Anterior cingulate cortex (tissue), 58 donors: ENCODE results near the gene ZNF263.

ENCODE experiments used
- DNase-seq, 58 donors: peaks; one replicate each; lab custom pipeline; 2025; lab: John Stamatoyannopoulos, UW

Gene ZNF263

GRCh38 chr16:3282730-3283542, at the start of gene ZNF263:
TSS of gene ZNF263 (plus strand) at chr16:3283491. CDS start at chr16:3283819, 328 bp downstream.
- DNase-seq: peak; percentile 75 to 98 (median 96)

DNA sequence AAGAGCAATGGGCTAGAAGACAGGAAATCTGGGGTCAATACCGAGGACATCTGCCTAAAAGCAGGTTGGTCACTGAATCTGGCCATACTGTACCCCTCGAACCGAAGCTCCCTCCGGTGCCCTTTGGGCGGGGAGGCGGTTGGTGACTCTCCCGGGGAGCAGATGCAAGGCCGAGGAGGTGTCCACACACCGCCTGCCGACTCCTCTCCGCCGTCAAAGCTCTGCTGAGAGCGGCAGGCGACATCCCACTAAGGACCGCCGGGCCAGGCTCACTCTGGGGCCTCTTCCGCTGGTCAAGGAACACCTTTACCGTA, 48.8 kb upstream of the ZNF263 start:
- DNase-seq: no peak

DNA sequence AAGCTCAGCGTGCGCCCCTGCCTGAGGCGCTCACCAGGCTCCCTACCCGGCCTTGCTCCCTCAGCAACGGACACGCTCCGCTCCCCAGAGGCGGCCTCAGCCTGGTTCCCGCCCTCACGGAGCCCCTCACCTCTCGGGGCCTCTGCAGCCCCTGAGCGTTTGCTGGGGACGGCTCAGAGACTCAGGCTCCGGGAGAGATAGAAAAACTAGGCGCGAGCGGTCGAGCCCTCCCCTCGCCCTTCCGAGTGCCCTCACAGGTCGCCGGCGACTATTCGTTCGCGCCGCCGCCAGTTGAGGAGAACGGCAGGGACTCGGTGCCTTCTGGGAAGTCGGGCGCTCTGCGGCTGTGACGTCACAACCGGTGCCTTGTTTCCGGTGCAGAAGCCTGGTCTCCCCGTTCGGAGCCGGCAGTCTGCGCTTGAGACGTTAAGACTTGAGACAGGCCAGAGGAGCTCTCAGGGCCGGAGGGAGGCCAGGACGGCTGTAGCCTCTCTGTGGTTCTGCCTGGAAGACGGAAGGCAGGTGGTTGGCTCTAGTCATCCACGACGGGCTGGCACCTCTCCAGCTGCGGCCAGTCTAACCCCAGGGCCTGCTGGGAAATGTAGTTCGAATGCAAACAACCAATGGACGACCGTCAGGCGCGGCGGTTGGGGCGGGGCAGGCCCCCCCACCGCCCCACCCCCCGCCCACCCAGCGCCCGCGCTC, 48.3 kb upstream of the ZNF263 start, which contains the start of gene ZNF200:
TSS of gene ZNF200 (minus strand) at position 302 of the 705 bp plus-strand sequence. CDS start 1,403 bp downstream, outside the sequence.
- peak; percentile 44 to 99 (median 92) for DNase-seq

GRCh38 chr16:3235856-3236669, 47.2 kb upstream of the ZNF263 start:
- DNase-seq: no peak

GRCh38 chr16:3241761-3242160, 41.5 kb upstream of the ZNF263 start:
- no peak for DNase-seq

DNA sequence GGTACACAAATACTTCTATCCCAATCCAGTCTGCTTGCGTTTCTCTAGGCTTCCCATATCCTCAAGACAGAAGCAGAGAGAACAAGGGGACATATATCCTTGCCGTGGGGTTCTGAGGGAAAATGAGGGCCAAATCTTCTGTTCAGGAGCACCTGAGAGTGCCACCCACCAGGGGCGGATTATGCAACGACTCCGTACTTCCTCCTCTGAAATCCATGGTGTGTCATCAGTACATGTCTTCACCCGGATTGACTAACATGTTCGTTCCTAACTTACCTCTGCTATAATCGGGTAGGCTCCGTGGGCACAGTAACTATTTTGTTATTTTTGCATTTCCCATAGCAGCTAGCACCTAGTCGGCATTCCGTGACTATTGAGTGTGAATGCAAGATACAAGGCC, 40.6 kb upstream of the ZNF263 start:
- no peak for DNase-seq

DNA sequence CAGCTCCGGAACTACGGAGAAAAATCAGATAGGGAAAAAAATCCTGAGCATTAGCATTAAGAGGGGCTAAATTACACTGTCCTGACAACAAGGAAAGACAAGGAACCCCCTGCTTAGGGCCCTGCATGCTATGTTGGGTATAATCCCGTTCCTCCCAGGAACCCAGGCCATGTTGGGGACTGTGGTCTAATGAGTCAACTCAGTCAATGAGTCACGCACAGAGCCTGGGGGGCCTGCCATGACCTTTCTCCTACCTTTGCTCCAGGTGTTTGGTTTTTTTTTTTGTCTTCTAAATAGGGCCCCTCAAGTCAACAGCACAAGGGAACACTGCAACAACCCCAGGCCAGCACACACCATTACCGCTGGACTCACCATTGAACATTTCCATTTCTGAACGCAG, 39.4 kb upstream of the ZNF263 start:
- no peak for DNase-seq

DNA sequence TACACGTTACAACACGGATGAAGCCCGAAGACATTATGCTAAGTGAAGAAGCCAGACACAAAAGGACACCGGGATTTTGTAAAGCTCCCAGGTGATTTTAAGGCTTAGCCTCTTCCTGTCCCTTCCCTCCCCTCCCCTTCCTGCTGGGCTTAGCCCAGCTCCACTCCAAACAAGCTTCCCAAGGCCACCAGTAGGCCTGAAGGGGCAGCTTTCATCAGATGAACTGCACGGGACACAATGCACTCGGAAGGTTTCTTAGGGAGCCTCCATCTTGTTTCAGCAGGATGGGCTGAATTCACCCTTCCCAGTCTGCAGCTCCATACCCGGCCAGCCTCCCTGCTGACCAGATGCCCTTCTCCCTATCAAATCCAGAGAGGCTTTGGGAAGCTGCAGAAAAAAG, 37.3 kb upstream of the ZNF263 start:
- DNase-seq: no peak

DNA sequence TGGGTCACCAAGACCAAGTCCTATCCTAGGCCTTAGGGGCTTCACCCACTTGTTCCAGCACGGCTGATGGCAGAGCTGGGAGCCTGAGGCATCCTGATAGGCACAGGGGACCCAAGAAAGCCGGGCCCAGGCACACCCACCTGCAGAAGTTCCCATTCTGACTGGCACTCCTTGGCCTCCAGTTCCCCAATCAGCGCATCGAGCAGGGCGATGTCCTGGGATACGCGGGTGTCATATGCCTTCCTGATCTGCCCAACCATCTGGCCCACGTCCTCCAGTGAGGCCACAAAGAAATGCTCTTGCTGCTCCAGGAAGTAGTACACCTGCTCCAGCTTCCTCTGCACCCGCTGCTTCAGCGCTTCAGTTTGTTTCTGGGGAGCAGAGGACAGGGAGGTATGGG, 36.4 kb upstream of the ZNF263 start:
- no peak for DNase-seq

- DNase-seq: no peak
Measured at GRCh38 chr16:3248596-3248995, 34.7 kb upstream of the ZNF263 start.

GRCh38 chr16:3249020-3249419, 34.3 kb upstream of the ZNF263 start:
- no peak for DNase-seq

DNA sequence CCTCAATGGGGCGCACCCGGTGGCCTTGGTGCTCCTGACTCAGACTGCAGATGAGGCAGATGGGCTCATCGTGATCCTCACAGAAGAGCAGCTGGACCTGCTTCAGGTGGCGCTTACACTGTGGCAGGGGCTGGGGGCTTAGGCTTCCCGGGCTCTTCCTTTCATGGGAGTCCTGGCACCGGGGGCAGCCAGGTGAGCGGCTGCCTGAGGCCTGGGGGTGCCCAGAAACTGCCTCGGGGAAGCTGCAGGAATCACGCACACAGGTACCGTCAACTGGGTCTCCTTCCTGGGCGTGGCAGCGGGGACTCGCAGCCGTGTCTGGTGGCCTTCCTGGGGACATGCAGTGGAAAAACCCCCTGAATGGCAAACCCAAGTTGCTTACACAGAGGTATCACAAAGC, 33.8 kb upstream of the ZNF263 start:
- DNase-seq: no peak

GRCh38 chr16:3252967-3253366, 30.3 kb upstream of the ZNF263 start:
- no peak for DNase-seq

GRCh38 chr16:3254309-3254708, 29.0 kb upstream of the ZNF263 start:
- no peak for DNase-seq

DNA sequence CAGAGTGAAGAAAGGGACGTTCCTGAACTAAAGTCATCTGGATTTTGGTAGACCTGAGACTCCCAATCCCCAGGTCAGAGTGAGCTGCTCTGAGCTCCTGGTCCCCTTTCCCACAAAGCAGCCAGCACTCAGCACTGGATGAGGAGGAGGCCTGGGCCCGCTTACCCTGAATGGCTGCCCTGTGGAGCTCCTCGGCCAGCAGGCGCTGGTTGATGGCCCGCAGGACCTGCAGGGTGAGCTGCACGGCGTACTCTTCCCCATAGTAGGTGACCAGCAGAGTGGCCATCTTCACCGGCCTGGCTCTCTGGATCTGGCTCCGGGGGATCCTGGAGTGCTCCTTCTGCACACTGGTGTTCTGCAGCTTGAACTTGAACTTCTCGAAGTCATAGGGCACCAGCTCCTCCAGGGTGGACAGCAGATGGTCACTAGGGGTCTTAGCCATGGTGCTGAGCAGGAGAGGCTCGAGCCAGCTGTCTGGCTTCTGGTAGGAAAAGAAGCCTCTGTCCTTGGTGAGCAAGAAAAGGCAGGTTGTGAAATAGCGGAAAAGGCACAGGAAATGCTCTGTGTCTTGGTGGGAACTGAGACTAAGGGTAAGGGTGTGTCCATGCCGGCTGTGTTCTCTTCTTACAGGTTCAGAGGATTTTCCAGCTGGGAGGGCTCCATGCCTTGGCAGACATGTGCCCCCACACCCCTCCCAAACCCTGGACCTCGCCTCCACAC, 27.0 kb upstream of the ZNF263 start, which contains the start of gene MEFV:
TSS of gene MEFV (minus strand) at position 488 of the 720 bp plus-strand sequence. CDS start at position 442, 46 bp downstream.
- peak in 6 of 58 donors; percentile 3 to 21 (median 8) for DNase-seq

DNA sequence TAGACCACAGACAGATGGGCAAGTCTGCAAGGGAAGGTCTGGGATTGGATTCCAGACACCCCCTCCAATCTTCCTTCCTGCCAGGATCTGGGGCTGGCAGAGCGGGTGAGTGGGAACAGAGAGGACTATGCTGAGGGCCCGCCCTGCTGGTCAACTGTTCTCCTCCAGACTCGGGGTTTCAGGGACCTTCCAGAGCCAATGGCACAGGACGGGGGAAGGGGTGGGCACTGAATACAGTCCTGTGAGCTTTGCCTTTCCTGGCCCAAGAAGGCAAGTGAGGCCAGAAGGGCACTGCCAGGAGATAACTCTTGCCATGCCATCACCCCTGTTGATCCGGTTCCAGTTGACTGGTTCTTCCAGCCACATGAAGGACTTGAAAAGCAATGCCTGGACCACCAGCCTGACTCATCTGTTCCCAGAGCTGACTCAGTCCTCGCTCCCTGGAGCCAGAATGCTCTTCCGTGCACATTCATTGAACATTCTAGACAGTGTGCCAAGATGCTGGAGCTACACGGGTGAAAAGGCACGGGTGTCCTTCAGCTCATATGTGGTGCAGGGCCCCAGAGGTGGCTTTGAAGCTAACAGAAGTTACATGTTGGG, 26.3 kb upstream of the ZNF263 start:
- peak in 4 of 58 donors; percentile 15 to 23 (median 16) for DNase-seq

- DNase-seq: no peak
Measured at GRCh38 chr16:3259836-3260235, 23.5 kb upstream of the ZNF263 start.

DNA sequence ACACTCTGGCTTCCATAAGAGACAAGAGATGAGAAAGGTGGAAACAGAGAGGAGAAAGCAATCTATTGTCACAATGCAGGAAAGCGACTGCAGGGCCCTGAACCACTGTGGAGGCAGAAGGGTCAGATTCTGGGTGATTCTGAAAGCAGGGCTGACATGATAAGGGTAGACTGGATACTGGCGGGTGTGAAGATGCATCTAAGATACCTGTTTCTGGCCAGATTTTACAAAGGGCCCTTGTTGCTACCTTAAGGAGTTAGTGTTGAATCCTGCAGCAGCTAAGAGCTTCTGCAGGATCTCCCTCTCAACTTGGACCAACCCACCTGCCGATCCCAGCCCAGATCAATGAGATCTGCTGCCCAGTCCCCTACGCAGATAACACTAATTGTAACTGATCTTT, 20.8 kb upstream of the ZNF263 start:
- DNase-seq: no peak

DNA sequence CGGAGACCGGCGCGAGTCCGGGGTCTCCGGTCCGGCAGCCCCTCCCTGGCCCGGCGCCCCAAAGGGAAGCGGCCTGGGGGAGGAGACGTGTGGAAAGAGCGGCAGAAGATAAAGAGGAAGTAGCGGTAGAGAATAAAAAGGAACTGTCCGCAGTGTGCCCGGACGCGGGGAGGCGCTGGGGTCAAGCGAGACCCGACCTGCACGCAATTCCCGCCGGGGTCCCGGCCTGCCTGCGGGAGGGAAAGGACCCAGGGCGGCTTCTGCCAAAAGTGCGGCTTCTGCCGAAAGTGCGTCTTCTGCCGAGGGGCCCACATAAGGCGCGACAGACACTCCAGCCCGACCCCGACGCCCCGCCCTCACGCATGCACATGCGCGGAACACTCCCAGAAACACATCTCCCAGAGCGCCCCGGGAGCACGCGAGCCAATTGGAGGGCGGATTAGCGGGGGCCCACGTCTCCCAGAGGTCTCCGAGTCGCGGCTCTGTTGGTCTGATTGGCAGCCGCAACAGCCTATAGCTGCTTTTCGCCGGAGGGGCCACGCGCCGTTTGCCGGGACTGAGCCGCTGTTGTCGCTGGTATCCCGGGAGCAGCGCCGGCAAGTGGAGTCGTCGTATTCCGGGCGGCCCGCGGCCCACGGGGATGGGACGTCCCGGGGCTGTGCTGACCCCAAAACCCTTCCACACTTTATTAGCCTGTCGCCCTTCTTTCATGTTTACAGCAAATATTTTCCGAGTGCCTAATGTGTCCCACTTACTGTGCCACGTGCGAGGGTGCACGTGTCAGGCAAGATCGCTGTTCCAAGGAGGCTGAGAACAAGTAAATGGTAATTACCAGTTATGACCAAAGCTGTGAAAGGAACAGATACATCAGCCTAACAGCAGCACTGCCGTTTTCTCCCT, 18.9 kb upstream of the ZNF263 start:
- DNase-seq: peak; percentile 85 to 99 (median 98)
